ENCODE measurements around the gene AXIN1. TPM values are rescaled to one million over a fixed set of nuclear protein-coding genes. Genes with fewer than 3 reads are reported as not detected.

AXIN1 gene
- total RNA-seq, 1 donor from 2014 or later, result 29.1 TPM

DNA sequence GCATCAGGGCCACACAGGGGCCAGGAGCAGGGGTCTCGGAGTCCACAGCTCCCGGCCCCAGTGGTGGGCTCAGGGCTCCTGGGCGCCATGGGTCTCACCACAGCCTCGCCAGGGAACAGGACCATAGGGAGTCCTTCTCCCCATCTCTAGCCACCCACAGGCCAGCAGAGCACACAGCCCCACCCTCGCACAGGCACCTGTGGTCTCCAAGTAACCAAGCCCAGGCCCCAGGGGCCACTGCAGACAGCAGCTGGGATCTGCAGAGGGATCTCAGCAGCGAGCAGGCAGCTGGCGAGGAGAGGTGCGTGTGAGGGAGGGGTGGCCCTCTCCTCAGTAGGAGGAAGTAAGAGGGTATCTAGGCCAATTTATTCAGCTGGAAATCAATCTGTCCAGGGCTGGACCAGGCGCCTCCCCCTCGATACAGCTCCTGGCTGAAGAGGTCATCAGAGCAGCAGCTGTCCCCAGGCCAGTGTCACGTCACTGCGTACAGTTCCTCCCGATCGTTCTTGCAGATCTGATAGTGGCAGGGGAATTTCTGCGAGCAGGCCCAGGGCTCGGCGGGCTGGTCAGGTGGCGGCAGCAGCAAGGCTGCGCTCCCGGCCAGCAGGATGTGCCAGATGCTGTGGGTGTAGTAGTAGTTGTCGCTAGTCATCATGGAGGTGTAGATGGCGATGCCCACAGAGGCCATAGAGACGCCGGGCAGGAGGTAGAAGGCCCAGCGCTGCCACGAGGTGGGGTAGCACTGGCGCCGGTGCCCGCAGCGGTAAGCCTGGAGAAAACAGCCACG lies 19.2 kb upstream of the AXIN1 start:
- H3K4me3 Mint-ChIP-seq (ENCODE audit: low read depth), result peak overlapping the region; percentile 13
- H3K27me3 Mint-ChIP-seq (ENCODE audit: low read depth), result no peaks in the 10 kb centered on the region
- DNase-seq (ENCODE audit: low spot score), result no peak
- H3K27ac Mint-ChIP-seq, result no peak overlapping the region
- intact Hi-C loops (cut with micrococcal nuclease), result no loop called here
- peaks cover 26% of the 10 kb centered on the region for H3K36me3 Mint-ChIP-seq (ENCODE audit: low read depth)
- peaks cover 13% of the 10 kb centered on the region for H3K4me1 Mint-ChIP-seq (ENCODE audit: low read depth)
- no peaks in the 10 kb centered on the region for H3K9me3 Mint-ChIP-seq

DNA sequence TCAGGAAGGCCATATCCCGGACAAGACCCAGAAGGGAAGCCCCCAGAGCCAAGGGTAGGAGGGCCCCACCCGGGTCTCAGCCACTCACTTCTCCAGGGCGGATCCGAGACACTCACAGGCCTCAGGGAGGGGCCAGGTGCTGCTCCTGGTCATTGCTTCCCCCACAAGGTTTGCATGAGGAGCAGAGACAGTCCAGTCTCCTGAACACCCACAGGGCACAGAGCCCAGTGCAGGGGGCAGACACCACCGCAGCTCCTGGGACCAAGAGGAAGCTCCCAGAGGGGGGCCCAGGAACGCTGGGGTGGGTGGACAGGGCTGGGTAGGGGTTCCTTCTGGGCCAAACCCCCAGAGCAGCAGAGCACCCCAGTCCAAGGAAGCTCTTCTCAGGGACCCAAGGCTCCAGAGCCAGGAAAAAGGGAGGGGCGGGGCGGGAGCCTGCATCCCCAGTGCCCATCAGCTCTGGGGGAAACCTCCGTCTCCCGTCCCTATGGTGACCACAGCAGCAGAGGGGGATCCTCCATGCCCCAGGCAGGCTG lies 18.5 kb upstream of the AXIN1 start:
- H3K9me3 Mint-ChIP-seq, result no peaks in the 10 kb centered on the region
- no peak for DNase-seq (ENCODE audit: low spot score)
- peak overlapping the region; percentile 83 for H3K4me3 Mint-ChIP-seq (ENCODE audit: low read depth)
- peaks cover 26% of the 10 kb centered on the region for H3K36me3 Mint-ChIP-seq (ENCODE audit: low read depth)
- peaks cover 13% of the 10 kb centered on the region for H3K4me1 Mint-ChIP-seq (ENCODE audit: low read depth)
- no peaks in the 10 kb centered on the region for H3K27me3 Mint-ChIP-seq (ENCODE audit: low read depth)
- intact Hi-C loops (cut with micrococcal nuclease), result no loop called here
- H3K27ac Mint-ChIP-seq, result peak overlapping the region; percentile 77

DNA sequence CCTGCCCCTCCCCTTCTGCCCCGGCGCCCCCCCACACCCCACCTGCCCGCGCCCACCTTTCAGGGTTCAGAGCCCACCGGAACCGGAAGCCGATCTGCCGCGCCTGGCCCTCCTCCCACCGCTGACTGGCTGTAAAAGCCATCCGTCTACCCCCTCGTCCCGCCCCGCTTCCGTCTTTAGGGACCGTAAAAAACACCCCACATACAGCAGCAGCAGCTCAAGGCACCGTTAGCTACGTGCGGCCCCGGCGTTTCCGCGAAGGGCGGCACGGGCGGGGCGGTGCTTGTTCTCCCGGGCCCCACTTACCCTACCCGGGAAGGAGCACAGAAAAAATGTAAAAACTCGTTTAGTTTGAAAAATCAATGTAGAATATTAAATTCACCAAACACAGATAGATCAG lies 17.9 kb upstream of the AXIN1 start, which contains the start of gene MRPL28:
Gene MRPL28 (minus strand): TSS at position 96 of the 400 bp plus-strand sequence. CDS start 320 bp downstream, outside the sequence.
- no peaks in the 10 kb centered on the region for H3K9me3 Mint-ChIP-seq
- DNase-seq (ENCODE audit: low spot score), result peak; percentile 93
- peak within 1 kb of the TSS; percentile 83 for H3K4me3 Mint-ChIP-seq (ENCODE audit: low read depth)
- H3K36me3 Mint-ChIP-seq (ENCODE audit: low read depth), result peaks cover 26% of the 10 kb centered on the region
- peaks cover 13% of the 10 kb centered on the region for H3K4me1 Mint-ChIP-seq (ENCODE audit: low read depth)
- intact Hi-C loops (cut with micrococcal nuclease), result no loop called here
- peak within 1 kb of the TSS; percentile 77 for H3K27ac Mint-ChIP-seq
- H3K27me3 Mint-ChIP-seq (ENCODE audit: low read depth), result no peaks in the 10 kb centered on the region

DNA sequence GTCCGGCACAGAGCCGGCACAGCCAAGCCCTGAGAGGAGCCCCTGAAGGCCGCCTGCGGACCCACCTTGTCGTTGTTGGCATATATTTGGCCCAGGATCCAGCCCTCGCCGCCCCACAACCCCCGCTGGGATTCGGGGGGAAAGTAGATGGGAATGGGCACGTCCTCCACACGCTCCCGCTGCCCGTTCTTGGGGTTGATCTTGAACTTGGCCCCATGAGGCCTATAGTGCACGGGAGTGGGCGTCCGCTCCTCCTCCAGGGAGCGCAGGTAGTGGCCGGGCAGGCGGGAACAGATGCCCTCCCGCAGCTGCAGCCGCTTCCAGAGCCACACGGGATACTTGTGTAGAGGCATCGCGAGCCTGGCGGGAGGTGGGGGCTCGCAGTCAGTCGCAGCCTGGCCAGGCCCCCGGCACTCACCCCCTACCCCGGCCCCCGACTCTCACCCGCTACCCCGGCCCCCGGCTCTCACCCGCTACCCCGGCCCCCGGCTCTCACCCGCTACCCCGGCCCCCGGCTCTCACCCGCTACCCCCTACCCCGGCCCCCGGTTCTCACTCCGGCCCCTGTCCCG lies 17.4 kb upstream of the AXIN1 start:
- peak overlapping the region; percentile 74 for H3K4me3 Mint-ChIP-seq (ENCODE audit: low read depth)
- intact Hi-C loops (cut with micrococcal nuclease), result no loop called here
- DNase-seq (ENCODE audit: low spot score), result no peak
- H3K36me3 Mint-ChIP-seq (ENCODE audit: low read depth), result peaks cover 26% of the 10 kb centered on the region
- H3K27me3 Mint-ChIP-seq (ENCODE audit: low read depth), result no peaks in the 10 kb centered on the region
- H3K9me3 Mint-ChIP-seq, result no peaks in the 10 kb centered on the region
- peaks cover 13% of the 10 kb centered on the region for H3K4me1 Mint-ChIP-seq (ENCODE audit: low read depth)
- H3K27ac Mint-ChIP-seq, result no peak overlapping the region

DNA sequence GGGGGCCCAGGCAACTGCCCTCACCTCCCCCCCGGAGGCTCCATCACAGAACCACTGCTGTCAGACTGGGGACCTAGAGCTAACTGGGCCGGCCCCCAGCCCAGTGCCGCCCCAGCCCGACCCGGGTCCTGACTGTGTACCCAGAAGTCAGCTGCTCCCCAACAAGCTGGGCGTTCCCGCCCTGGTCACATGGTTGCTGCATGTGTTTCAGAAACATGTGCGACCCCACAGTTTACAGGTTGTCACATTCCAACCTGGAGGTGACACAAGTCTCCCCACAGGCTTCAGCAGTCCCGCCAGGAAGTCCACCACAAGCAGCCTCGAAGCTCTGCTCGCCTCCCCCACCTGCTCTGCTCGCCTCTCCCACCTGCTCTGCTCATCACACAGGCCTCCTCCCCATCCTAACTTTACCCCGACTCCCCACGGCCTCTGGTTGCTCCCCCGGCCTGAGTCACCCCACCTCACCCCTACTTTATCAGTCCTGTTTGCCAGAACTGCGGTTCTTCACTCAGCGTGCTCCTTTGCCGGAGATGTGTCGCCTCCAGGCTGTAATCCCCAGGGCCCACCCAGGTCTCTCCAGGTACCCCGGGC lies 16.8 kb upstream of the AXIN1 start:
- Mint-ChIP-seq H3K27ac (no peak overlapping the region), H3K36me3 (ENCODE audit: low read depth) (peaks cover 26% of the 10 kb centered on the region), H3K27me3 (ENCODE audit: low read depth) (no peaks in the 10 kb centered on the region), H3K9me3 (no peaks in the 10 kb centered on the region), H3K4me3 (ENCODE audit: low read depth) (peak overlapping the region; percentile 74), H3K4me1 (ENCODE audit: low read depth) (peaks cover 13% of the 10 kb centered on the region)
- intact Hi-C loops (cut with micrococcal nuclease), result no loop called here
- no peak for DNase-seq (ENCODE audit: low spot score)

DNA sequence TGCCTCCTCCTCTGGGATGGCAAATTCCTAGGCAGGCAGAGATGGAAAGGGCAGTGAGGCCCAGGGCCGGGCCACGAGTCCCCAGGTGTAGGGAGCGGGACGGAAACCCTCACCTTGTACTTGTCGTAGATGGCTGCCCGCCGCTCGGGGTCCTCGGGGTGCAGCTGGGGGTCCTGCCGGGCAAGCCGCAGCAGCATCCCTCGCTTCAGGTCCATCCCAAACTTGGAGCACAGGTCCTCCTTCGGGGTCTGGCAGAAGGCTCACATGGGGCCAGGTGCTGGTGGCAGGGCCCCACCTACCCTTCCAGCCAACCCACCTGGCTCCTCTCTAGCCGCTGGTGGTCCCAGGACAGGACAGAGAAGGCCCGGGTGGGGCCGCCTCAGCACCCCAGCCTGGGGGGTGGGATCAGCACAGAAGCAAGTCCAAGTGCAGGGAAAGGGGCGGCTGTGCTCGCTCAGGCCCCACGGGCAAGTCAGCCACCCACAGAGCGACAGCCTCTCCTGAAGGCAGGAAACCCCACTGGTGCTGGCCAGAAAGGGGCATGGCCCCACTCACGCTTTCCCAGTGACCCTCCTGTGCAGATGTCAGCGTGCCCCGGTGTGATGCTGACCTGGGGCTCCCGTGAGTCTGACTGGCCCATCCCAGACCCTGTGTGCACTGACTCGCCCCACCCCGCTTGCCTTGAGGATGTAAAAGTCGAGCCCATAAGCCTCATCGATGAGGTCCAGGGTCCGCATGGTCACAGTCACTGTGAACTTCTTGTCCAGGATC lies 16.1 kb upstream of the AXIN1 start:
- H3K27ac Mint-ChIP-seq, result no peak overlapping the region
- H3K9me3 Mint-ChIP-seq, result no peaks in the 10 kb centered on the region
- H3K4me1 Mint-ChIP-seq (ENCODE audit: low read depth), result peaks cover 13% of the 10 kb centered on the region
- H3K36me3 Mint-ChIP-seq (ENCODE audit: low read depth), result peaks cover 26% of the 10 kb centered on the region
- no peaks in the 10 kb centered on the region for H3K27me3 Mint-ChIP-seq (ENCODE audit: low read depth)
- DNase-seq (ENCODE audit: low spot score), result no peak
- no peak overlapping the region for H3K4me3 Mint-ChIP-seq (ENCODE audit: low read depth)
- intact Hi-C loops (cut with micrococcal nuclease), result no loop called here

DNA sequence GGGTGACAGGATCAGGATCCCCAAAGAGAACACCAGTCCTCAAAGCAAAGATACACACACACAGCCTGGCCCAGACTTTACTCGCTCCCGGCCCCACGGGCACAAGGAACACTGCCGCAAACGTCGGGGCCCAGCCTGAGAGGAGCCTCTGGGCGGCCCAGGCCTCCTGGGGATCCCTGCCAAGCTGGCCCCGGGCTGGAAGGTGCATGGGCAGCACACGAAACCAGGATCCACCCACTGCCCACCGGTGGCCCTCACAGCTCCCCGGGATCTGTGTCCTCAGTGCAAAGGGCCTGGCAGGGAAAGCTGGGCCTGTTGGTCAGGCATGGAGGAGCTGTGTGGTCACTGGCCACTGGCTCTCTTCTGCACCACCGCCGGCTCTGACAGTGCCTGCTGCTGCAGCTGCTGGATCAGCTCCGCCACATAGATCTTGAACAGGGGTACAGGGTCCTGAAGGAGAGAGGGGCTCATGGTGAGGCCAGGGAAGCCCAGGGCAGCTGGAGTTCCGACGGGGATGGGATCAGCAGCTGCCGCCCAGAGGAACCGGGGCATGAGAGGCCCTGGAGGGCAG lies 14.9 kb upstream of the AXIN1 start:
- DNase-seq (ENCODE audit: low spot score), result no peak
- peaks cover 13% of the 10 kb centered on the region for H3K4me1 Mint-ChIP-seq (ENCODE audit: low read depth)
- intact Hi-C loops (cut with micrococcal nuclease), result no loop called here
- no peak overlapping the region for H3K4me3 Mint-ChIP-seq (ENCODE audit: low read depth)
- peaks cover 22% of the 10 kb centered on the region for H3K36me3 Mint-ChIP-seq (ENCODE audit: low read depth)
- no peaks in the 10 kb centered on the region for H3K9me3 Mint-ChIP-seq
- H3K27me3 Mint-ChIP-seq (ENCODE audit: low read depth), result no peaks in the 10 kb centered on the region
- H3K27ac Mint-ChIP-seq, result no peak overlapping the region

DNA sequence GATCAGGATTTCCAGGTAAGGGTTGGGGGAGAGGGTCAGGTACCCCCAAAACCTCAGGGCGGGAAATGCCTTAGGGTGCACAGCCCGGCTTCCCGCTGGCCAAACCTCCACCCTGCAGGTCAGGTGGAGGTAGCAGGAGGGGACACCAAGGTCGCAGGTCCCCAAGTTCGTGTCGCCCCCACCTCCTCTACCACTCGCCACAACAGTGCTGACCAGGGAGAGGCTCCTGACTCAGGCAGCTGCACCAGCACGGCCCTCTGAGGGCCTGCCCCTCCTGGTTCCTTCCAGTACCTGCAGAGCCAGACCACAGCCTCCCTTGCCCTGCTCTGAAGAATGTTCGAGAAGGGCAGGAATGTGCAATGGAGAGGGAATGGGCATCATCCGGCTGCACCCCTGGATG lies 14.0 kb upstream of the AXIN1 start:
- H3K27me3 Mint-ChIP-seq (ENCODE audit: low read depth), result no peaks in the 10 kb centered on the region
- DNase-seq (ENCODE audit: low spot score), result no peak
- no peak overlapping the region for H3K27ac Mint-ChIP-seq
- peaks cover 22% of the 10 kb centered on the region for H3K36me3 Mint-ChIP-seq (ENCODE audit: low read depth)
- no peaks in the 10 kb centered on the region for H3K9me3 Mint-ChIP-seq
- intact Hi-C loops (cut with micrococcal nuclease), result no loop called here
- H3K4me3 Mint-ChIP-seq (ENCODE audit: low read depth), result no peak overlapping the region
- peaks cover 16% of the 10 kb centered on the region for H3K4me1 Mint-ChIP-seq (ENCODE audit: low read depth)

DNA sequence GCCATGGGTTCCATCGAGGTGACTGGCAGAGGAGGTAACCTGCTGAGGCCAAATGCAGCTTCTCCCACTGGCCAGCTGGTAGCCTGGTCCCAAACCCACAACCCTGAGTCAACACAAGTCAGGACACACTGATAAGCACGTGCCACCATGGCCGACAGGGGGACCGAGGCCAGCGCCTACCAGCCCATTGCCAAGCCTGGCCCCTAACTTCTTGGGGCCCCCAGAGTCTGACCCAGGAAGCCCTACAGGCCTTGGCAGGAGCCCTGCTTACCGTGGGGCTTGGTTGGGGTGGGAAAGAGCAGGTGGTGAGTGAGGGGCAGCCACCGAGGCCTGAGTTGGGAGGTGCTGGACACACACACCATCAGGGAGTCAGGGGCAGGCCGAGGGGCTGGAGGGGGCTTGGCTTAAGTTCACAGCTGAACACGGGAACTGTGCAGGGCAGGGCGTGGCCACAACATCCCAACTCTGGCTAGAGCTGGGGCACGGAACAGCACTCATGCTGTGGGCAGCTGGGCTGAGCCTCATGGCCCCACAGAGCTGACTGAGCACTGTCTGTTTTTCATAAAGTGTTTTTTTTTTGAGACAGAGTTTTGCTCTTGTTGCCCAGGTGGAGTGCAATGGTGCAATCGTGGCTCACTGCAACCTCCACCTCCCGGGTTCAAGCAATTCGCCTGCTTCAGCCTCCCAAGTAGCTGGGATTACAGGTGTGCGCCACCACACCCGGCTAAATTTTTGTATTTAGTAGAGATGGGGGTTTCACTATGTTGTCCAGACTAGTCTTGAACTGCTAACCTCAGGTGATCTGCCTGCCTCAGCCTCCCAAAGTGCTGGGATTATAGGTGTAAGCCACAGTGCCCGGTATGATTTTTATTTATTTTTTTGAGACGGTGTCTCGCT lies 12.3 kb upstream of the AXIN1 start:
- Mint-ChIP-seq H3K4me3 (ENCODE audit: low read depth) (no peak overlapping the region), H3K27me3 (ENCODE audit: low read depth) (no peaks in the 10 kb centered on the region), H3K36me3 (ENCODE audit: low read depth) (peaks cover 18% of the 10 kb centered on the region), H3K27ac (no peak overlapping the region), H3K9me3 (no peaks in the 10 kb centered on the region), H3K4me1 (ENCODE audit: low read depth) (peaks cover 7% of the 10 kb centered on the region)
- intact Hi-C loops (cut with micrococcal nuclease), result loop anchor here (5.0 kb wide), 1 partner anchor 248 kb away; no protein-coding TSS in a partner anchor
- DNase-seq (ENCODE audit: low spot score), result no peak

DNA sequence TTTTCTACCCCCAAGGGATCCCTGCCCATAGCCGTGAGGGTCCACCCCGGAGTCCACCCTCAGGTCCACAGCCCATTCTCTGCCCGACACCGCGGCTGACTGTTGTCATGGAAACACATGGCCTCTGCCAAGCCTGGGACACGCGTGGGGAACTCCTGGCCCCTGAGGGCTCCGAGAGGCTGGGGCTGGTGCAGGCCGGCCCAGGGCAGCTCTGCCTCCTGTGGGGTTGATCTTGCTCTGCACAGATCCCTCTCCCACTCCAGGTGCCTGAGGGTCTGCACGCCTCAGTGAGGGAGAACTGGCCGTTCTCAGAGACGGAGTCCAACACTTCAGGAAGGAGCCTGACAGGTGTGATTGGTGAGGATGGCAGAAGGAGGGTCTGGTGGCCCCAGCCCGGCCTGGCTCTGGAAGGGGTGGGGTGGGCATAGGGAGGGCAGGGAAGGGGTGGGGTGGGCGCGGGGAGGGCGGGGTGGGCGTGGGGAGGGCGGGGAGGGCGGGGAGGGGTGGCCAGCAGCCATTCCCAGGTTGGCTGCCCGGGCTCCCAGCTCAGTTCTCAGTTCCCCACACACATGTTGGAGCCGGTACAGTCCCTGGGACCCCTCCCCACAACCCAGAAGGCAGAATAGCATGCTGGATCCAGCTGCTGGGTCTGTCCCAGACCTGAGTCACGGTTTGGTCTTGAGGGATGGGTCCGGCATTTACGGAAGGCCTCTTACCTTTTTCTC lies 11.4 kb upstream of the AXIN1 start:
- peaks cover 4% of the 10 kb centered on the region for H3K4me1 Mint-ChIP-seq (ENCODE audit: low read depth)
- peaks cover 12% of the 10 kb centered on the region for H3K36me3 Mint-ChIP-seq (ENCODE audit: low read depth)
- no peaks in the 10 kb centered on the region for H3K9me3 Mint-ChIP-seq
- H3K27ac Mint-ChIP-seq, result no peak overlapping the region
- H3K4me3 Mint-ChIP-seq (ENCODE audit: low read depth), result no peak overlapping the region
- intact Hi-C loops (cut with micrococcal nuclease), result loop anchor here (5.0 kb wide), 1 partner anchor 247 kb away; no protein-coding TSS in a partner anchor
- no peak for DNase-seq (ENCODE audit: low spot score)
- no peaks in the 10 kb centered on the region for H3K27me3 Mint-ChIP-seq (ENCODE audit: low read depth)

DNA sequence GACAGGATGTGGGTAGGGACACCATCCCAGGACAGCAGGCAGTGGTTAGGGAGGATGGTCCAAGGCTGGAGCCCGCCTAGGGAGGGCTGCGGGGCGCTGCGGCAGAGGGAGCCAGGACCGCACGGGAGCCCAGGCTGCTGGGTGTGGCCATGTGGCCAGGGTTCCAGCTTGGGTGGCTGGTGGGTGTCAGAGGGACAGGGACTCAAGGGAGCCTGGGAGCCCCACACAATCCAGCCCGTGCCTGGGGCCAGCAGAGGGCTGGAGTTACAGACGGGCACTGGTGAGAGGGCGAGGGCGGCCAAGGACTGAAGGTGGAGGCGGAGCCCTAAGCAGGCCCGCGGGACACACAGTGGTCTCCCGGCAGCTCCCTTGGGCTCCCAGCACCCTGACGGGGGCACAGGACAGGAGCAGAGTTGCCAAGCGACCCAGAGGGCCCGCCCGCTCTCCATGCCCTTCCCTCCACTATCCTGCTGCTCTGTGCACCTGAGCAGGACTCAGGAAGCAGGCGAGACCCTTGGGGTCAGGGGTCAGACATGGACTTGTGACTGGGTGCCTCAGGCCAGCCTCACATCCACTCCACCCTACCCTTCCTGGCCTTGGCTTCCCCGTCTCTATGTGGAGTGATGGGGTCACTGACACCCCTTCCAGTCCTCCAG lies 10.7 kb upstream of the AXIN1 start:
- intact Hi-C loops (cut with micrococcal nuclease), result loop anchor here (5.0 kb wide), 1 partner anchor 246 kb away; no protein-coding TSS in a partner anchor
- Mint-ChIP-seq H3K4me1 (ENCODE audit: low read depth) (peaks cover 4% of the 10 kb centered on the region), H3K27me3 (ENCODE audit: low read depth) (no peaks in the 10 kb centered on the region), H3K36me3 (ENCODE audit: low read depth) (peaks cover 5% of the 10 kb centered on the region), H3K4me3 (ENCODE audit: low read depth) (no peak overlapping the region), H3K27ac (no peak overlapping the region), H3K9me3 (no peaks in the 10 kb centered on the region)
- no peak for DNase-seq (ENCODE audit: low spot score)

All from activated T-helper 2 cell treated with anti-CD3 and anti-CD28 coated beads, Interferon-gamma antibody, Interleukin-2, Interleukin-4, amounts not matched to agents 10 μg/mL and 5 μg/mL and 100 μg/mL, durations not matched to agents 14 hours and 24 hours and 36 hours (primary cell).